ELR (cell line): Measurements from ENCODE around the gene PIRT.
A peak's percentile ranks its signal among the peaks of the same experiment; 100 is the strongest.
"Not testable (repeated sequence)": the region's sequence is repeated elsewhere in the genome, so short reads cannot be mapped to it uniquely, and the experiment has no call there.

ENCODE experiments used
- DNase-seq: peaks from one replicate; pipeline ENCODE4 v3.0.0-alpha.2; 2015; ENCODE audit warnings: low read depth

The PIRT gene

GRCh38 chr17:10837921-10838320, at the start of gene PIRT:
TSS of gene PIRT (minus strand) at chr17:10838087. CDS start at chr17:10825645, 12,442 bp downstream.
- no peak for DNase-seq

- no peak for DNase-seq
These were observed 44.1 kb upstream of the PIRT start for GRCh38 chr17:10881959-10882358.

GRCh38 chr17:10879190-10879836, 41.4 kb upstream of the PIRT start:
- DNase-seq, result no peak

GRCh38 chr17:10875984-10876555, 38.2 kb upstream of the PIRT start:
- peak; percentile 46 for DNase-seq

GRCh38 chr17:10875430-10875851, 37.6 kb upstream of the PIRT start:
- no peak for DNase-seq

GRCh38 chr17:10871914-10872313, 34.0 kb upstream of the PIRT start:
- no peak for DNase-seq

GRCh38 chr17:10870336-10871050, 32.6 kb upstream of the PIRT start:
- DNase-seq, result peak; percentile 10

- DNase-seq, result not testable (repeated sequence)
These were observed 30.9 kb upstream of the PIRT start for GRCh38 chr17:10868744-10869143.

- no peak for DNase-seq
These were observed 21.2 kb upstream of the PIRT start for GRCh38 chr17:10859051-10859450.

- DNase-seq, result no peak
These were observed 20.1 kb upstream of the PIRT start for GRCh38 chr17:10857976-10858375.

GRCh38 chr17:10846636-10847035, 8.7 kb upstream of the PIRT start:
- DNase-seq, result not testable (repeated sequence)

GRCh38 chr17:10845388-10845751, 7.5 kb upstream of the PIRT start:
- DNase-seq, result no peak

GRCh38 chr17:10844621-10845387, 6.9 kb upstream of the PIRT start:
- peak; percentile 64 for DNase-seq

- DNase-seq, result no peak
These were observed 5.9 kb upstream of the PIRT start for GRCh38 chr17:10843811-10844210.

GRCh38 chr17:10842658-10843057, 4.8 kb upstream of the PIRT start:
- DNase-seq, result no peak

GRCh38 chr17:10838682-10839081, 795 bp upstream of the PIRT start:
- no peak for DNase-seq

GRCh38 chr17:10836966-10837590, 809 bp downstream of the PIRT start:
- DNase-seq, result no peak

- no peak for DNase-seq
These were observed 1.7 kb downstream of the PIRT start for GRCh38 chr17:10836145-10836544.

- no peak for DNase-seq
These were observed 6.2 kb downstream of the PIRT start for GRCh38 chr17:10831696-10832095.

GRCh38 chr17:10827898-10828552, 9.9 kb downstream of the PIRT start:
- no peak for DNase-seq

- DNase-seq, result no peak
These were observed 13.0 kb downstream of the PIRT start for GRCh38 chr17:10824874-10825273.

- DNase-seq, result no peak
These were observed 16.1 kb downstream of the PIRT start for GRCh38 chr17:10821770-10822169.
